Activated naive CD4-positive, alpha-beta T cell treated with anti-CD3 and anti-CD28 coated beads, Interleukin-2, amount 10 ng/mL, durations not matched to agents 7 days and 5 days (primary cell): ENCODE measurements around the gene COL5A1.

Experiments used
- CTCF ChIA-PET: fragments of 350-600 bp; sonication (Branson Sonifier 250); formaldehyde crosslinking; loops from one replicate; lab custom pipeline; 2021; ENCODE audit warnings: antibody characterized with exemption; lab: Charles Lee
- DNase-seq: peaks from one replicate; pipeline ENCODE4 v3.0.0-alpha.2; 2020
- H3K27ac Mint-ChIP-seq: one replicate; pipeline ENCODE4 v1.8.0; 2021; ENCODE audit warnings: mild to moderate bottlenecking, moderate library complexity, mixed read lengths
- H3K27me3 Mint-ChIP-seq: one replicate; pipeline ENCODE4 v1.8.0; 2021; ENCODE audit warnings: mild to moderate bottlenecking, mixed read lengths
- H3K36me3 Mint-ChIP-seq: one replicate; pipeline ENCODE4 v1.8.0; 2021; ENCODE audit warnings: mixed read lengths
- H3K4me1 Mint-ChIP-seq: one replicate; pipeline ENCODE4 v1.8.0; 2021; ENCODE audit warnings: mixed read lengths
- H3K4me3 Mint-ChIP-seq: one replicate; pipeline ENCODE4 v1.8.0; 2021; ENCODE audit warnings: mild to moderate bottlenecking, moderate library complexity, mixed read lengths
- H3K9me3 Mint-ChIP-seq: one replicate; pipeline ENCODE4 v1.8.0; 2021; ENCODE audit warnings: mixed read lengths

The COL5A1 gene

DNA sequence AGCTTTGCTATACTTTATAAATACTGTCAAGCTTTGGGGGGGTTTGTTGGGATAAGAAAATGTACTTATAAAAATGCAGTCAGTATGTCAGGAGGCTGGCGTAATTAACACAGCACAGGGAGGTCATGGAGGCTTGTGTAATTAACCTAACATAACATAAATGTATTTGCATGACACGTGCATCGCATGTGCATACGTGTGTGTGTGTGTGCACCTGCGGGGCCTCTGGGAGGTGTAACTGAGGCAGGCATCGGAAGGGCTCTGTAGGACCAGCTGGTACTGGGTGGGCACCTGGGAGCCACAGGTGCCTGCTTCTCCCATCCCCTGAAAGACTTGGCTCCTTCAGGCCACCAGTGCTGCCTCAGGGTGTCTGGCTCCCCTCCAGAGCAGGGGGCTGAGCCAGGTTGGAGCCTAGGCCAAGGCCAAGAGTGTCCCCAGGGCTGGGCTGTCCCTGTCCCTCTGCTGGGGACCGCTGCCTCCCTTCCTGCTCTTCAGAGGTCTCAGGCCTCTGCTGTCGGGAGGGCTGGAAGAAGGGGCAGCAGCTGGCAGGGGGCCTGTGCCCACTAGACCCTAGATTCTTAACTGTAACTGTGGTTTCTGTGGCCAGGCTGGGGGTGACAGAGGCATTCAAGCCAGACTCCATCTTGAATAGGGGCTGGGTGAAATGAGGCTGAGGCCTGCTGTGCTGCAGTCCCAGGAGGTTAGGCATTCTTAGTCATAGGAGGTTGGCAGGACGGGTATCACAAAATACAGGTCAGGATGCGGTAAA is 248.0 kb downstream of the COL5A1 start:
- no peak for DNase-seq

DNA sequence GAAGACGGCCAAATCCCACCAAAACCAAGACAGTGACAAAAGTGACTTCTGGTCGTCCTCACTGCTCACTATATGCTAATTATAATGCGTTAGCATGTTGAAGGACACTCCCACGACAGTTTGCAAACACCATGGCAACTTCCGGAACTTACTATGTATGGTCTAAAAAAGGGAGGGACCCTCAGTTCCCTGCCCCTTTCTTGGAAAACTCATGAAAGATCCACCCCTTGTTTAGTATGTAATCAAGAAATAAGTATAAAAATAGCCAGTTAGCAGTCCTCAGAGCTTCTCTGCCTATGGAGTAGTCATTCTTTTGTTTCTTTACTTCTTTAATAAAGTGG is 248.5 kb downstream of the COL5A1 start:
- H3K27me3 Mint-ChIP-seq = peaks cover 10% of the 10 kb centered on the region
- H3K4me3 Mint-ChIP-seq = no peak overlapping the region
- DNase-seq = no peak
- no peaks in the 10 kb centered on the region for H3K36me3 Mint-ChIP-seq
- CTCF ChIA-PET = no interaction called here
- H3K27ac Mint-ChIP-seq = no peak overlapping the region
- H3K4me1 Mint-ChIP-seq = no peaks in the 10 kb centered on the region
- H3K9me3 Mint-ChIP-seq = no peaks in the 10 kb centered on the region

More for the DNA sequence above, 248.0 kb downstream of the COL5A1 start:
- Mint-ChIP-seq H3K4me1 (no peaks in the 10 kb centered on the region), H3K27ac (no peak overlapping the region), H3K27me3 (peaks cover 10% of the 10 kb centered on the region), H3K4me3 (no peak overlapping the region), H3K9me3 (no peaks in the 10 kb centered on the region), H3K36me3 (no peaks in the 10 kb centered on the region)
- CTCF ChIA-PET = no interaction called here

DNA sequence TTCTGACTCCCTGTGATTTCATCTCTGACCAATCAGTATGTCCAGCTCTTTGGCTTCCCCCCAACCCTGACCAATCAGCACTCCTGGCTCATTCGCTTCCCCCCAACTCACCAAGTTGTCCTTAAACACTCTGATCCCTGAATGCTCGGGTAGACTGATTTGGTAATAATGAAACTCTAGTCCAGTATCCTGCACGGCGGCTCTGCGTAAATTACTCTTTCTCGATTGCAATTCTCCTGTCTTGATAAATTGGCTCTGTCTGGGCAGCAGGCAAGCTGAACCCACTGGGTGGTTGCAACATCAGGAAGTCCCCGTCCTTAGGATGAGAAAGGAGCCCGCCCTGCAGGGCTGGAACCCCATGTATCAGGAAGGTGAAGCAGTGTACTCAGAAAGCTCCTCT is 249.4 kb downstream of the COL5A1 start:
- H3K36me3 Mint-ChIP-seq = no peaks in the 10 kb centered on the region

DNA sequence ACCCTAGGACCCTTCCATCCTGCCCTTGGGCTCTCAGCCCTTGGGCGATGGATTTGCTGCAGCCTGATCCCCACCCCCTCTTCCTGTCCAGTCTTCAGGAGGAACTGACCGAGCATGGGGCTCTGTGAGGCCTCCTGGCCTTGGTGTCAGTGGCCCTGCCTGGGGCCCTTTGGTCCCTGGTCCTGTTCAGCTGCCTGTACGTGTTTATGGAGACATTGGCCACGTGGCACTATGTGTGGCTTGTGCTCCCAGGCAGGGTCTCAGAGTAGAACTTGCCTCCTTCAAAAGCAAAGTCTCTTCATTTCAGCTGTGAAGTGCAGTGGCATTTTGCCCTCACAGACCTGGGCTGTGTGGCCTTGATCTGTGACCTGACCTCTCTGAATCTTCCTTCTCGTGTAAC is 250.1 kb downstream of the COL5A1 start:
- H3K36me3 Mint-ChIP-seq = no peaks in the 10 kb centered on the region
- H3K9me3 Mint-ChIP-seq = no peaks in the 10 kb centered on the region
- no peak overlapping the region for H3K4me3 Mint-ChIP-seq
- DNase-seq = no peak
- CTCF ChIA-PET = no interaction called here
- H3K4me1 Mint-ChIP-seq = no peaks in the 10 kb centered on the region
- H3K27ac Mint-ChIP-seq = no peak overlapping the region
- H3K27me3 Mint-ChIP-seq = peaks cover 10% of the 10 kb centered on the region

More for the DNA sequence above, 249.4 kb downstream of the COL5A1 start:
- no peak overlapping the region for H3K4me3 Mint-ChIP-seq
- no peaks in the 10 kb centered on the region for H3K9me3 Mint-ChIP-seq
- CTCF ChIA-PET = no interaction called here
- peaks cover 10% of the 10 kb centered on the region for H3K27me3 Mint-ChIP-seq
- H3K27ac Mint-ChIP-seq = no peak overlapping the region
- H3K4me1 Mint-ChIP-seq = no peaks in the 10 kb centered on the region
- no peak for DNase-seq

DNA sequence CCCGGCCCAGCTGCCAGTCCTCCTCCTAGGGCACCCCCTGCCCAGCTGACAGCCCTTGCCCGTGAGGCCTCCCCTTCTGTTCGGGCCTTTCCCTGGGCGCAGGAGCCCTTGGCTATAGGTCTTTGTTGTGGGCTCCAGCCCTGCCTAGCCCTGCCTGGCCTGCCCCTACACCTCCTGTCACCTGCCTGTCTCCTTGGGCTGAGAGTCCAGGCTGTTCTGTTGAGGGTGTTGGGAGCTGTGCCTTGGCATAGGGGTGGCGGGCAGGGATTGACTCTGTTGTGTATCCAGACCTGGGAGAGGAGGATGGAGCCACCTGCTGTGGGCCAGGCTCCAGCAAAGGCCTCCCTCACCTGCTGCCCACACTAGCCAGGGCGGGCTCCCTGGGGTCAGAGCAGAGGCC is 250.6 kb downstream of the COL5A1 start:
- no peak overlapping the region for H3K4me3 Mint-ChIP-seq
- H3K9me3 Mint-ChIP-seq = no peaks in the 10 kb centered on the region
- no peak for DNase-seq
- CTCF ChIA-PET = no interaction called here
- H3K36me3 Mint-ChIP-seq = no peaks in the 10 kb centered on the region
- H3K4me1 Mint-ChIP-seq = no peaks in the 10 kb centered on the region
- H3K27ac Mint-ChIP-seq = no peak overlapping the region
- peaks cover 10% of the 10 kb centered on the region for H3K27me3 Mint-ChIP-seq

DNA sequence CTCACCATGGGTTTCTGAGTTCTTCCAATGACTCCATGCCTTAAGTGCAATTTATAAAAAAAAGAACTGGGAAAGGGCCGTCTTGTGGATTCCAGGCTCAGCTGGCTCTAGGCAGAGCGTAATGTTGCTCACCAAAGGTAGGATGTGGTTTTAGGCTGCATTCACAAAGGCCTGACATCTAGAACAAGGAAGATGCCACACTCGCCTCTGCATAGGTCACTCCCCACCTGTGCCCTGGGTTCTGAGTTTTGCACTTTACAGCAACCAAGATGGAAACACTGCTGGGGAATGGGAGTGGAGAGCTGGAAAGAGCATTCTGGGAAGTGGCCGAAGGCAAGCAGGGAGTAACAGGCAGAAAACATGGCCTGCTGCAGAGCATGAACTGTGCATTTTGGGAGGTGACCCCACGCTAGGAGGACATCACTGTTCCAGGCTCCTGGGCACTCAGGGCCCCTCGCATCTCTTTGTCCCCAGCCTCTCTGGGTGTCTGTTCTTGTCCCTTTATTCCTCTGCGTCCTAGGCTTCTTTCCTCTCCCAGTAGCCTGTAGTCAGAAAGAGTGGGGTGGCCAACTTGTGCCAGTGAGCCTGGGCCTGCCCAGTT is 251.3 kb downstream of the COL5A1 start:
- CTCF ChIA-PET = no interaction called here
- Mint-ChIP-seq H3K27ac (no peak overlapping the region), H3K4me3 (no peak overlapping the region), H3K36me3 (no peaks in the 10 kb centered on the region), H3K4me1 (no peaks in the 10 kb centered on the region), H3K27me3 (peaks cover 5% of the 10 kb centered on the region), H3K9me3 (no peaks in the 10 kb centered on the region)
- no peak for DNase-seq
